ENCODE measurements around the gene PARP8. TPM values are rescaled to one million over a fixed set of nuclear protein-coding genes. Genes with fewer than 3 reads are reported as not detected.

PARP8 gene
- total RNA-seq, 1 experiment from 2014 or later, result 0.07 TPM

DNA sequence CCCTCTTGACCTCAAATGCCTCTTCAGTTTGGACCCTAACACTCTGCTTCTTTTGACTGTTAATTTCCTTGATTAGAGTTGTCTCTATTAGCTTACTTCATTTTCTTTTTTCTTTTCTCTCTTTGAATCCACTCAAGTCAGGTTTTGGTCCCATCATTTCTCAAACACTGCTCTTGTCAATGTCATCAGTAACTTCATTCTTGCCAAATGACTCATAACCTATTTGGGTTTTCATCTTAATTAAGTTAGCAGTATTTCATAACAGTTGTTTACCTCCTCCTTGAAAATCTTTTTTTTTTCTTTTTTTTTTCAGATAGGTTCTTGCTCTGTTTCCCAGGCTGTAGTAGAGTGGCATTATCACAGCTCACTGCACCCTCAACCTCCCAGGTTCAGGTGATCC lies 119.6 kb downstream of the PARP8 start:
- ChIA-PET POLR2A (ENCODE audit: unreplicated experiment) (no interaction called here), CTCF (no interaction called here)
- Histone ChIP-seq H3K27ac (ENCODE audit: low read length) (no peak overlapping the region), H3K9ac (ENCODE audit: low read length) (no peak overlapping the region), H3K36me3 (ENCODE audit: low read depth, low read length) (no peaks in the 10 kb centered on the region), H2AFZ (ENCODE audit: low read length) (no peak overlapping the region), H3K79me2 (ENCODE audit: low read length) (no peaks in the 10 kb centered on the region), H3K4me2 (ENCODE audit: low read length) (no peak overlapping the region), H3K9me2 (replicated peaks; ENCODE audit: low read length) (no peaks in the 10 kb centered on the region), H4K20me1 (ENCODE audit: low read length) (no peaks in the 10 kb centered on the region), H3K9me3 (ENCODE audit: low read length) (no peaks in the 10 kb centered on the region), H3F3A (ENCODE audit: low read length, unreplicated experiment) (no peaks in the 10 kb centered on the region), H3K27me3 (ENCODE audit: low read length) (no peaks in the 10 kb centered on the region), H3K4me3 (ENCODE audit: low read length) (no peak overlapping the region), H3K4me1 (ENCODE audit: insufficient read depth, low read length) (no peaks in the 10 kb centered on the region)
- no peak for ATAC-seq
- no peak for TF ChIP-seq EZH2phosphoT487 (IDR thresholded peaks at IDR 0.05; ENCODE audit: borderline replicate concordance, low read length)
- TF ChIP-seq, protein P1, sequence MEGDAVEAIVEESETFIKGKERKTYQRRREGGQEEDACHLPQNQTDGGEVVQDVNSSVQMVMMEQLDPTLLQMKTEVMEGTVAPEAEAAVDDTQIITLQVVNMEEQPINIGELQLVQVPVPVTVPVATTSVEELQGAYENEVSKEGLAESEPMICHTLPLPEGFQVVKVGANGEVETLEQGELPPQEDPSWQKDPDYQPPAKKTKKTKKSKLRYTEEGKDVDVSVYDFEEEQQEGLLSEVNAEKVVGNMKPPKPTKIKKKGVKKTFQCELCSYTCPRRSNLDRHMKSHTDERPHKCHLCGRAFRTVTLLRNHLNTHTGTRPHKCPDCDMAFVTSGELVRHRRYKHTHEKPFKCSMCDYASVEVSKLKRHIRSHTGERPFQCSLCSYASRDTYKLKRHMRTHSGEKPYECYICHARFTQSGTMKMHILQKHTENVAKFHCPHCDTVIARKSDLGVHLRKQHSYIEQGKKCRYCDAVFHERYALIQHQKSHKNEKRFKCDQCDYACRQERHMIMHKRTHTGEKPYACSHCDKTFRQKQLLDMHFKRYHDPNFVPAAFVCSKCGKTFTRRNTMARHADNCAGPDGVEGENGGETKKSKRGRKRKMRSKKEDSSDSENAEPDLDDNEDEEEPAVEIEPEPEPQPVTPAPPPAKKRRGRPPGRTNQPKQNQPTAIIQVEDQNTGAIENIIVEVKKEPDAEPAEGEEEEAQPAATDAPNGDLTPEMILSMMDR (conservative IDR thresholded peaks at IDR 0.05; ENCODE audit: low read depth, low read length), result no peak
- TF ChIP-seq EZH2 (IDR thresholded peaks at IDR 0.05; ENCODE audit: low read length, unreplicated experiment), result no peak
- intact Hi-C loops (cut with micrococcal nuclease), result no loop called here
- no TSS peak for BruUV-seq (replicated peaks)
- no peak for DNase-seq

DNA sequence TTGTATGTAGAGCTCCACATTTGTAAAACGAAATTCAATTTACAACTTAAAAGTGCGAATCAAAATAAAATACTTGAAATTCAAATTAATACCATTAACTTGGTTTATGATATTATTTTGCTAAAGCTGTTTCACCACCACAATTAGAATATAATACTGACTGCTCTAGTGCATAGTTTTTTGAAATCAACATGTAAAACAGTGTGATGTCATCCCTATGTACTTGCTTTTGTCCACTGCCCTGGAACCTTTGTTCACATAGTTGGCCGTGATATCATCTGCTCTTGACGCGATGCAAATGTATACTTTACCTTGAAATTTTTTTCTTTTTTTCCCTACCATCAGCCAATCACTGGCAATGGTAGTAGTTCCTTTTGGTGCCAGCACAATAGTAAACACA lies 125.4 kb downstream of the PARP8 start:
- no peak overlapping the region for H3K4me2 ChIP-seq (ENCODE audit: low read length)
- DNase-seq, result no peak
- no TSS peak for BruUV-seq (replicated peaks)
- H3K9me3 ChIP-seq (ENCODE audit: low read length), result no peaks in the 10 kb centered on the region
- POLR2A ChIA-PET (ENCODE audit: unreplicated experiment), result no interaction called here
- H3F3A ChIP-seq (ENCODE audit: low read length, unreplicated experiment), result no peaks in the 10 kb centered on the region
- H4K20me1 ChIP-seq (ENCODE audit: low read length), result no peaks in the 10 kb centered on the region
- H3K4me3 ChIP-seq (ENCODE audit: low read length), result no peak overlapping the region
- CTCF ChIA-PET, result no interaction called here
- no peaks in the 10 kb centered on the region for H3K9me2 ChIP-seq (replicated peaks; ENCODE audit: low read length)
- intact Hi-C loops (cut with micrococcal nuclease), result no loop called here
- H3K27me3 ChIP-seq (ENCODE audit: low read length), result no peaks in the 10 kb centered on the region
- no peaks in the 10 kb centered on the region for H3K4me1 ChIP-seq (ENCODE audit: insufficient read depth, low read length)
- TF ChIP-seq EZH2phosphoT487 (IDR thresholded peaks at IDR 0.05; ENCODE audit: borderline replicate concordance, low read length), result no peak
- TF ChIP-seq, protein P1 (conservative IDR thresholded peaks at IDR 0.05; ENCODE audit: low read depth, low read length), result no peak
- TF ChIP-seq EZH2 (IDR thresholded peaks at IDR 0.05; ENCODE audit: low read length, unreplicated experiment), result no peak
- no peak for ATAC-seq
- no peaks in the 10 kb centered on the region for H3K36me3 ChIP-seq (ENCODE audit: low read depth, low read length)
- no peak overlapping the region for H2AFZ ChIP-seq (ENCODE audit: low read length)
- H3K79me2 ChIP-seq (ENCODE audit: low read length), result no peaks in the 10 kb centered on the region
- H3K9ac ChIP-seq (ENCODE audit: low read length), result no peak overlapping the region
- H3K27ac ChIP-seq (ENCODE audit: low read length), result no peak overlapping the region

DNA sequence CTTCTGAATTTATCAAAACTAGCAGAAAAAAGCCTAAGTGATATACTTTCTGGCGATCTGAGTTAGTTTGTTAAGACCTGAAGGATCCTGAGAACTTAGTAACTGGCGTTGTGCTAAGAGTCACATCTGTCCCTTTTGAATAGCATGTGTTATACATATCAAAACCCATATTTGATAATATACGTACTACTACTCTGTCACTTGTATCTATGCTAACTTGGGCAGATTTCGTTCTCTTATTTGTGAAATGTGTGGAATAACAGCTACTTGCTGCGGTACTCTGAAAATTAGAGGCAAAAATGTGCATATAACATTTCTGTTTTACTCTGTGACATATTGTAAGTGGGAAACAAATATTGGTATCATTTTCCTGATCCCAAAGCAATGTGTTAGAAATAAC lies 126.4 kb downstream of the PARP8 start:
- H3K9me3 ChIP-seq (ENCODE audit: low read length), result no peaks in the 10 kb centered on the region
- DNase-seq (no peak), ATAC-seq (no peak)
- H3K27me3 ChIP-seq (ENCODE audit: low read length), result no peaks in the 10 kb centered on the region
- H3K4me3 ChIP-seq (ENCODE audit: low read length), result no peak overlapping the region
- no peaks in the 10 kb centered on the region for H3F3A ChIP-seq (ENCODE audit: low read length, unreplicated experiment)
- no peaks in the 10 kb centered on the region for H3K79me2 ChIP-seq (ENCODE audit: low read length)
- no peak overlapping the region for H3K4me2 ChIP-seq (ENCODE audit: low read length)
- H3K9me2 ChIP-seq (replicated peaks; ENCODE audit: low read length), result no peaks in the 10 kb centered on the region
- no peak overlapping the region for H3K27ac ChIP-seq (ENCODE audit: low read length)
- H3K4me1 ChIP-seq (ENCODE audit: insufficient read depth, low read length), result no peaks in the 10 kb centered on the region
- CTCF ChIA-PET, result no interaction called here
- TF ChIP-seq EZH2phosphoT487 (IDR thresholded peaks at IDR 0.05; ENCODE audit: borderline replicate concordance, low read length) (no peak), EZH2 (IDR thresholded peaks at IDR 0.05; ENCODE audit: low read length, unreplicated experiment) (no peak)
- TF ChIP-seq, protein P1 (conservative IDR thresholded peaks at IDR 0.05; ENCODE audit: low read depth, low read length), result no peak
- intact Hi-C loops (cut with micrococcal nuclease), result no loop called here
- POLR2A ChIA-PET (ENCODE audit: unreplicated experiment), result no interaction called here
- no TSS peak for BruUV-seq (replicated peaks)
- no peak overlapping the region for H3K9ac ChIP-seq (ENCODE audit: low read length)
- H4K20me1 ChIP-seq (ENCODE audit: low read length), result no peaks in the 10 kb centered on the region
- no peaks in the 10 kb centered on the region for H3K36me3 ChIP-seq (ENCODE audit: low read depth, low read length)
- no peak overlapping the region for H2AFZ ChIP-seq (ENCODE audit: low read length)

Data from PC-3 (cell line).